DMS153 (cell line): ENCODE measurements around the gene STAG3.
"Not testable (repeated sequence)": the region's sequence is repeated elsewhere in the genome, so short reads cannot be mapped to it uniquely, and the experiment has no call there.

Experiments
- DNase-seq: peaks from one replicate; lab custom pipeline; 2025; lab: John Stamatoyannopoulos, UW

Gene STAG3

GRCh38 chr7:100257017-100257416 lies 79.3 kb downstream of the STAG3 start:
- no peak for DNase-seq

GRCh38 chr7:100259984-100260383 lies 82.3 kb downstream of the STAG3 start:
- not testable (repeated sequence) for DNase-seq

- DNase-seq: not testable (repeated sequence)
These were observed 85.2 kb downstream of the STAG3 start for GRCh38 chr7:100262896-100263295.
